Uterus (tissue), 4 donors: Measurements from ENCODE around the gene CLDN18. TPM values are rescaled to one million over a fixed set of nuclear protein-coding genes. Genes with fewer than 3 reads are reported as not detected.

Experiments used
- DNase-seq, 2 donors: peaks; one replicate each; pipeline ENCODE4 v3.0.0-alpha.2; 2019 to 2020
- H3K27ac ChIP-seq, 2 donors: fragments of 200-600 bp; sonication (generic); 1 replicate in 1 of 2; 2 replicates in 1 of 2; pipeline ENCODE4 v1.5.1; 2016 to 2018
- H3K27me3 ChIP-seq, 2 donors: fragments of 200-600 bp; sonication (generic); one replicate each; pipeline ENCODE4 v1.5.1; 2018 to 2019; ENCODE audit warnings: control low read depth in 1 of 2
- H3K36me3 ChIP-seq, 2 donors: fragments of 200-600 bp; sonication (generic); one replicate each; pipeline ENCODE4 v1.5.1; 2019; ENCODE audit warnings: control low read depth in 1 of 2
- H3K4me1 ChIP-seq, 2 donors: fragments of 200-600 bp; sonication (generic); one replicate each; pipeline ENCODE4 v1.5.1; 2018 to 2019; ENCODE audit warnings: control low read depth in 1 of 2
- H3K4me3 ChIP-seq, 2 donors: fragments of 200-600 bp; sonication (generic); 1 replicate in 1 of 2; 2 replicates in 1 of 2; pipeline ENCODE4 v1.5.1; 2018 to 2019; ENCODE audit warnings: mild to moderate bottlenecking in 1 of 2
- H3K9me3 ChIP-seq, 2 donors: fragments of 200-600 bp; sonication (generic); one replicate each; pipeline ENCODE4 v1.5.1; 2019; ENCODE audit warnings: control low read depth in 1 of 2
- POLR2A ChIP-seq, 2 donors: fragments of 450-650 bp; IDR thresholded peaks; one replicate each; pipeline ENCODE4 v1.6.1; 2016; ENCODE audit warnings: antibody characterized with exemption in 2 of 2, mild to moderate bottlenecking in 1 of 2, moderate library complexity in 1 of 2
- intact Hi-C: fragments of 100-400 bp; cut with DNase I; formaldehyde crosslinking; loops from one replicate; pipeline ENCODE4 v1.15.1; 2023; ENCODE audit warnings: low total_unique reads
- total RNA-seq, 4 donors: library from RNA; depleted of rRNA in 3 of 4; stranded (reverse); fragments of >200 nt in 3 of 4; gene quantifications; one replicate each; pipeline versions ENCODE4 v1.1.0 to v1.2.4, GENCODE V29; 2014 to 2023
- TF ChIP-seq, protein P1 (sequence below), 4 experiments: fragments of 200-600 bp in 2 of 4; fragments of 450-650 bp in 2 of 4; sonication (generic) in 2 of 4; IDR thresholded peaks; one replicate each; pipeline ENCODE4 v1.5.1; 2016 to 2019; ENCODE audit warnings: antibody characterized with exemption in 4 of 4, mild to moderate bottlenecking in 2 of 4, moderate library complexity in 1 of 4
- donor health status: DM: yes; HTN: yes; CAD: no.

Gene CLDN18
- total RNA-seq, 4 donors from 2014 or later = not detected

DNA sequence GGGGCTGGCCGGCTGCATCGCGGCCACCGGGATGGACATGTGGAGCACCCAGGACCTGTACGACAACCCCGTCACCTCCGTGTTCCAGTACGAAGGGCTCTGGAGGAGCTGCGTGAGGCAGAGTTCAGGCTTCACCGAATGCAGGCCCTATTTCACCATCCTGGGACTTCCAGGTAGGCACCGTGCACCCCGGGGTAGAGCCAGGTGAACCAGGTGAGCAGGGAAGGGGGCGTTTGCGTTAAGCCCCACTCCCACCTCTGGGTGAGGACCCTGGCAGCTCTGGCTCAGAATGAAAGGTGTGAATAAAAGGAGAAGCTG lies 267 bp downstream of the CLDN18 start:
- Histone ChIP-seq H3K9me3 (no peaks in the 10 kb centered on the region), H3K4me3 (no peak overlapping the region), H3K27ac (no peak overlapping the region), H3K36me3 (no peaks in the 10 kb centered on the region), H3K4me1 (no peaks in the 10 kb centered on the region), H3K27me3 (no peaks in the 10 kb centered on the region)
- TF ChIP-seq, protein P1, sequence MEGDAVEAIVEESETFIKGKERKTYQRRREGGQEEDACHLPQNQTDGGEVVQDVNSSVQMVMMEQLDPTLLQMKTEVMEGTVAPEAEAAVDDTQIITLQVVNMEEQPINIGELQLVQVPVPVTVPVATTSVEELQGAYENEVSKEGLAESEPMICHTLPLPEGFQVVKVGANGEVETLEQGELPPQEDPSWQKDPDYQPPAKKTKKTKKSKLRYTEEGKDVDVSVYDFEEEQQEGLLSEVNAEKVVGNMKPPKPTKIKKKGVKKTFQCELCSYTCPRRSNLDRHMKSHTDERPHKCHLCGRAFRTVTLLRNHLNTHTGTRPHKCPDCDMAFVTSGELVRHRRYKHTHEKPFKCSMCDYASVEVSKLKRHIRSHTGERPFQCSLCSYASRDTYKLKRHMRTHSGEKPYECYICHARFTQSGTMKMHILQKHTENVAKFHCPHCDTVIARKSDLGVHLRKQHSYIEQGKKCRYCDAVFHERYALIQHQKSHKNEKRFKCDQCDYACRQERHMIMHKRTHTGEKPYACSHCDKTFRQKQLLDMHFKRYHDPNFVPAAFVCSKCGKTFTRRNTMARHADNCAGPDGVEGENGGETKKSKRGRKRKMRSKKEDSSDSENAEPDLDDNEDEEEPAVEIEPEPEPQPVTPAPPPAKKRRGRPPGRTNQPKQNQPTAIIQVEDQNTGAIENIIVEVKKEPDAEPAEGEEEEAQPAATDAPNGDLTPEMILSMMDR (IDR thresholded peaks at IDR 0.05) = no peak
- TF ChIP-seq POLR2A (IDR thresholded peaks at IDR 0.05) = no peak
- intact Hi-C loops = no loop called here
- DNase-seq = no peak

DNA sequence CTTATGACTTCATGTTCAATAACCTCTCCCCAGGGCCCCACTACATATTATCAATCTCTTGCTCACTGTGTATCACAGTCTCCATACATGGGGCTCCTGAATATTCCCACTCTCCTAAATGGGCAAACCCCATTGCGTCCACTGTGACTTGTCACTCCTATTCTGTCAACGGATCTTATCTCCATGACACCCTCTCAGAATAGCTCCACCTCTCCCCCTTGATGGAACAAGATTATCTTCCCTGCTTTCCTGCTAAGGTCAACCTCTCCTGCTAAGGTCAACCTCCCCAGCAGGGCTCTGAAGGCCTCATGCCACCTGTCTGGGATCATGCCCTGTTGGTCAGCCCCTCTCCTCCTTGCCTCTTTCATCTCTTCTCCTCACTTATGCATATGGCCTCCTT lies 1.8 kb downstream of the CLDN18 start:
- H3K36me3 ChIP-seq = no peaks in the 10 kb centered on the region

DNA sequence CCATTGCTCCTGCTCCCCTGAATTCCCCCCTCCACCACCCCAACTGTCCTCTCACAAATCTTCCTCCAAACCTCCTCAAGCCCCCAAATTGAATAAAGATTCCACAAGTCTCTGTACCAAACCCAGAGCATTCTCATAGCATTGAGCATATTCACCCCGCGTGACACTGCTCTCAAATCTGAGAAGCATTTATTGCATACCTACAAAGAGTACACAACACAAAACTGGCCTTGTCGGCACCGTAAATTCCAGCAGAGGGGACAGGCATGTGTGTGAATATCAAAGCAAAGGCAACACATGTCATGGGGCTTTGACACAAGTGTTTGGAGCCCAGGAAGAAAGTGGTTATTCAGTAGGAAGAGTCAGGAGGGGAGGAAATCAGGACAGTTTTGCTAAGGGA lies 2.6 kb downstream of the CLDN18 start:
- TF ChIP-seq, protein P1 (IDR thresholded peaks at IDR 0.05) = no peak
- no peak for TF ChIP-seq POLR2A (IDR thresholded peaks at IDR 0.05)
- H3K9me3 ChIP-seq = no peaks in the 10 kb centered on the region
- no peak for DNase-seq
- no peak overlapping the region for H3K27ac ChIP-seq
- no peaks in the 10 kb centered on the region for H3K4me1 ChIP-seq
- H3K27me3 ChIP-seq = no peaks in the 10 kb centered on the region
- no peaks in the 10 kb centered on the region for H3K36me3 ChIP-seq
- intact Hi-C loops = no loop called here
- H3K4me3 ChIP-seq = no peak overlapping the region

More for the DNA sequence above, 1.8 kb downstream of the CLDN18 start:
- intact Hi-C loops = no loop called here
- Histone ChIP-seq H3K27ac (no peak overlapping the region), H3K4me3 (no peak overlapping the region), H3K9me3 (no peaks in the 10 kb centered on the region), H3K4me1 (no peaks in the 10 kb centered on the region), H3K27me3 (no peaks in the 10 kb centered on the region)
- no peak for DNase-seq
- TF ChIP-seq, protein P1 (IDR thresholded peaks at IDR 0.05) = no peak
- no peak for TF ChIP-seq POLR2A (IDR thresholded peaks at IDR 0.05)

DNA sequence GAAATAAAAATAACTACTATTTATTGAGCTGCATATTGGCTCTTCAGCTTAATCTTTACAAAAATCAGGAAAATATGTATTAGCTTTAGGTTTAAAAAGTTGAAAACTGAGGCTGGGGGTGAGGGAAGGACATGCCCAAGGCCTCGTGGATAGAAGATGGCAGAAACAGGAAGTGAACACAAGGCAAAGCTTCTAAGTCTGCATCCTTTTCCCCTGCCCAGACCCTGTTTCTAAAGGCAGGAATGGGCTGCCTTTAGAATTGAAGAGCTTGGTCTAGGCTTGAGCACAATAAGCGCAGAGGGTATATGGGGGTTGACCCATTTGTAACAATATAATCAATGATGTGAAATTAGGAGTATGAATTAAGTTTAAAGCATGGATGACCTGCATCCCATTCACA lies 6.1 kb downstream of the CLDN18 start:
- Histone ChIP-seq H3K9me3 (no peaks in the 10 kb centered on the region), H3K27ac (no peak overlapping the region), H3K36me3 (no peaks in the 10 kb centered on the region), H3K4me1 (no peaks in the 10 kb centered on the region), H3K4me3 (no peak overlapping the region), H3K27me3 (no peaks in the 10 kb centered on the region)
- DNase-seq = no peak
- TF ChIP-seq, protein P1 (IDR thresholded peaks at IDR 0.05) = no peak
- no peak for TF ChIP-seq POLR2A (IDR thresholded peaks at IDR 0.05)
- intact Hi-C loops = no loop called here

DNA sequence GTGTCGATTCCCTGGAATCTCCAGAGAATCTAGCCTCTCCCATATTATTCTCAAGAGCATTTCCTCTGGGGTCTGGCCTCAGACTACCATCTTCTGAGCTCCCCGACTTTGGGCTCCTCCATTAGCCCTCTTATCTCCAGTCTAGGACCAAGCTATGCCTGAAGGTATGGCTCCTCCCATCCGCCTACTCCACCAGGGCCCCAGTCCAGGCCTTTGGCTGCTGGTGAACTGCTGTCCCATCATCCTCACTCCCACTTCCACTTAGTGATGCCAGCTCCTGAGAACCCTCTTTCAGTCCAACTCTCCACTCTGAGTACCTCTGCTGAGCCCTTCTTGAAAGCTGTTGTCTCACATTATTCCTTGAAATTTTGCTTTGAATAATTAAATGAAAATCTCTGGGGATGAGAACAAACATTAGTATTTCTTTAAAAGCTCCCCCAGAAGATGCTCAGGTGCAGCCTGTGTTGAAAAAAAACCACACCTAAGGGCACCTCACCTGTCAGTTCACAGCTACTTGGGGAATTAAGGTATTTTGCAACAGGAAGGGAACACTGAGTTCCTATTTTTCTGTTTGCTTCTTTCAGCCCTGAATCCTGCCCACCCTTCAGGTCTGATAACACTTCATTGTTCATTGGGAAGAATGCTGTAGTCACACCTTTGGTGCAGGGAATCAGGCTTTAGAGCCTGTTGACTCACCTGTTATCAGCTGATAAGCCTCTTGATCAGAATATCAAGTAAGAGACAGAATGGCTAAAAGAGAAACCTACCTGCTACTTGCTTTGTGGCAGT lies 9.5 kb downstream of the CLDN18 start:
- no peaks in the 10 kb centered on the region for H3K27me3 ChIP-seq
- H3K4me3 ChIP-seq = no peak overlapping the region
- no peaks in the 10 kb centered on the region for H3K4me1 ChIP-seq
- H3K27ac ChIP-seq = no peak overlapping the region
- H3K36me3 ChIP-seq = no peaks in the 10 kb centered on the region
- no peak for TF ChIP-seq POLR2A (IDR thresholded peaks at IDR 0.05)
- TF ChIP-seq, protein P1 (IDR thresholded peaks at IDR 0.05) = no peak
- intact Hi-C loops = no loop called here
- no peak for DNase-seq
- H3K9me3 ChIP-seq = no peaks in the 10 kb centered on the region
